HepG2 (cell line): ENCODE measurements around the gene ARHGDIA. TPM values are rescaled to one million over a fixed set of nuclear protein-coding genes. Genes with fewer than 3 reads are reported as not detected.

Experiments
- AKNA ChIP-seq: sonication (generic); formaldehyde crosslinking; IDR thresholded peaks from 2 replicates; pipeline ENCODE4 v1.4.0; 2020; ENCODE audit warnings: missing genetic modification reagents, borderline replicate concordance
- CCDC6 ChIP-seq: sonication (generic); formaldehyde crosslinking; IDR thresholded peaks from 2 replicates; pipeline ENCODE4 v1.8.1; 2022; ENCODE audit warnings: mild to moderate bottlenecking, missing genetic modification reagents, moderate library complexity
- CENPT ChIP-seq: sonication (generic); formaldehyde crosslinking; IDR thresholded peaks from 2 replicates; pipeline ENCODE4 v1.8.0; 2022; ENCODE audit warnings: low read depth, mild to moderate bottlenecking, moderate library complexity, missing genetic modification reagents
- EEA1 ChIP-seq: sonication (generic); formaldehyde crosslinking; IDR thresholded peaks from 2 replicates; pipeline ENCODE4 v1.5.1; 2020; ENCODE audit warnings: mild to moderate bottlenecking, missing genetic modification reagents, borderline replicate concordance
- FOXP1 ChIP-seq, 2 experiments: fragments of 450-650 bp in 1 of 2; IDR thresholded peaks; 2 replicates each; pipeline ENCODE4 v1.6.1; 2017 to 2018; ENCODE audit warnings: antibody characterized with exemption in 1 of 2
- PHF5A ChIP-seq: IDR thresholded peaks from one replicate; pipeline ENCODE4 v1.6.1; 2018; ENCODE audit warnings: low read depth, missing genetic modification reagents; ENCODE audit not compliant: unreplicated experiment
- SRSF9 ChIP-seq: fragments of 200-400 bp; formaldehyde crosslinking; IDR thresholded peaks from 2 replicates; pipeline ENCODE4 v1.6.1; 2018; ENCODE audit warnings: borderline replicate concordance, mild to moderate bottlenecking, low read depth, low read length; ENCODE audit not compliant: insufficient read depth, poor library complexity, severe bottlenecking
- ZNF256 ChIP-seq: sonication (generic); formaldehyde crosslinking; conservative IDR thresholded peaks from 2 replicates; pipeline ENCODE4 v1.4.0; 2020; ENCODE audit warnings: missing genetic modification reagents
- ZNF331 ChIP-seq: sonication (generic); formaldehyde crosslinking; IDR thresholded peaks from 2 replicates; pipeline ENCODE4 v1.4.0; 2020; ENCODE audit warnings: missing genetic modification reagents
- ZNF414 ChIP-seq: sonication (generic); formaldehyde crosslinking; IDR thresholded peaks from 2 replicates; pipeline ENCODE4 v1.5.0; 2020; ENCODE audit warnings: missing genetic modification reagents
- ZNF777 ChIP-seq: sonication (generic); formaldehyde crosslinking; IDR thresholded peaks from 2 replicates; pipeline ENCODE4 v1.4.0; 2020; ENCODE audit warnings: missing genetic modification reagents
- polyA plus RNA-seq, 8 experiments: library from polyadenylated mRNA; depleted of rRNA in 3 of 8; stranded (reverse) in 7 of 8; unstranded in 1 of 8; fragments of >200 nt; fragmentation: Illumina TruSeq in 4 of 8; extraction: Trizol in 4 of 8; gene quantifications; 2 replicates each; pipeline versions ENCODE4 v1.2.1 to v1.2.3, GENCODE V29; 2011 to 2016; ENCODE audit warnings: low read depth in 4 of 8, missing spikeins in 1 of 8, mixed read lengths in 1 of 8; ENCODE audit not compliant: insufficient read depth in 1 of 8
- total RNA-seq, 5 experiments: library from RNA; depleted of rRNA; stranded (reverse); fragments of >200 nt; fragmentation: Illumina TruSeq; extraction: Trizol; gene quantifications; 2 replicates each; pipeline ENCODE4 v1.2.3, GENCODE V29; 2016; ENCODE audit warnings: low read depth in 1 of 5
- TF ChIP-seq, protein P1 (sequence below): sonication (generic); formaldehyde crosslinking; IDR thresholded peaks from 2 replicates; pipeline ENCODE4 v1.5.0; 2020; ENCODE audit warnings: mild to moderate bottlenecking, missing genetic modification reagents, borderline replicate concordance
- TF ChIP-seq, protein P2 (sequence below): sonication (generic); formaldehyde crosslinking; IDR thresholded peaks from 2 replicates; pipeline ENCODE4 v1.4.0; 2020; ENCODE audit warnings: missing genetic modification reagents

Gene ARHGDIA
- total and polyA plus RNA-seq, 2 of the 13 experiments (the other 11 are each of a cell fraction or from before 2014, with no cell fraction given): 40.0 to 64.0 TPM

DNA sequence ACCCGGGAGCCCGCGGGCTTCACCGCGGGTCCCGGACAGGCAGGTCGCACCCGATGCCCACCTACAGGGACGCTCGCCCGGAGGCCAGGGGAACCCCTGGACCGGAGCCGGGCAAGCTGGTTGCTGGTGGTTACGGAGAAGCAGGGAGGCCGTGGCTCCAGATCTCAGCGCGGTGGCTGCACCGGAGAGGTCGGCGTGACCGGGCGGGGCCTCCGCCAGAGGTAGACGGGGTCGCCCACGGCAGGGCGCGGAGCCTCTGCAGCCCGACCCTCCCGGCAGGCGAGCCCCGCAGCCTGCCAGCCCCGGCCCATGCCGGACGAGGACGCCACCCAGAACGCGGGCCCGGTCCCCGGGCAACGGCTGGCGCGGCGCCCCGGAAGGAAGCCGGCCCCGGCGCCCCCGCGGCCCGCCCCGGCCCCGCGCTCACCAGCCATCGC lies 39.7 kb upstream of the ARHGDIA start (continued):
- TF ChIP-seq, protein P1, sequence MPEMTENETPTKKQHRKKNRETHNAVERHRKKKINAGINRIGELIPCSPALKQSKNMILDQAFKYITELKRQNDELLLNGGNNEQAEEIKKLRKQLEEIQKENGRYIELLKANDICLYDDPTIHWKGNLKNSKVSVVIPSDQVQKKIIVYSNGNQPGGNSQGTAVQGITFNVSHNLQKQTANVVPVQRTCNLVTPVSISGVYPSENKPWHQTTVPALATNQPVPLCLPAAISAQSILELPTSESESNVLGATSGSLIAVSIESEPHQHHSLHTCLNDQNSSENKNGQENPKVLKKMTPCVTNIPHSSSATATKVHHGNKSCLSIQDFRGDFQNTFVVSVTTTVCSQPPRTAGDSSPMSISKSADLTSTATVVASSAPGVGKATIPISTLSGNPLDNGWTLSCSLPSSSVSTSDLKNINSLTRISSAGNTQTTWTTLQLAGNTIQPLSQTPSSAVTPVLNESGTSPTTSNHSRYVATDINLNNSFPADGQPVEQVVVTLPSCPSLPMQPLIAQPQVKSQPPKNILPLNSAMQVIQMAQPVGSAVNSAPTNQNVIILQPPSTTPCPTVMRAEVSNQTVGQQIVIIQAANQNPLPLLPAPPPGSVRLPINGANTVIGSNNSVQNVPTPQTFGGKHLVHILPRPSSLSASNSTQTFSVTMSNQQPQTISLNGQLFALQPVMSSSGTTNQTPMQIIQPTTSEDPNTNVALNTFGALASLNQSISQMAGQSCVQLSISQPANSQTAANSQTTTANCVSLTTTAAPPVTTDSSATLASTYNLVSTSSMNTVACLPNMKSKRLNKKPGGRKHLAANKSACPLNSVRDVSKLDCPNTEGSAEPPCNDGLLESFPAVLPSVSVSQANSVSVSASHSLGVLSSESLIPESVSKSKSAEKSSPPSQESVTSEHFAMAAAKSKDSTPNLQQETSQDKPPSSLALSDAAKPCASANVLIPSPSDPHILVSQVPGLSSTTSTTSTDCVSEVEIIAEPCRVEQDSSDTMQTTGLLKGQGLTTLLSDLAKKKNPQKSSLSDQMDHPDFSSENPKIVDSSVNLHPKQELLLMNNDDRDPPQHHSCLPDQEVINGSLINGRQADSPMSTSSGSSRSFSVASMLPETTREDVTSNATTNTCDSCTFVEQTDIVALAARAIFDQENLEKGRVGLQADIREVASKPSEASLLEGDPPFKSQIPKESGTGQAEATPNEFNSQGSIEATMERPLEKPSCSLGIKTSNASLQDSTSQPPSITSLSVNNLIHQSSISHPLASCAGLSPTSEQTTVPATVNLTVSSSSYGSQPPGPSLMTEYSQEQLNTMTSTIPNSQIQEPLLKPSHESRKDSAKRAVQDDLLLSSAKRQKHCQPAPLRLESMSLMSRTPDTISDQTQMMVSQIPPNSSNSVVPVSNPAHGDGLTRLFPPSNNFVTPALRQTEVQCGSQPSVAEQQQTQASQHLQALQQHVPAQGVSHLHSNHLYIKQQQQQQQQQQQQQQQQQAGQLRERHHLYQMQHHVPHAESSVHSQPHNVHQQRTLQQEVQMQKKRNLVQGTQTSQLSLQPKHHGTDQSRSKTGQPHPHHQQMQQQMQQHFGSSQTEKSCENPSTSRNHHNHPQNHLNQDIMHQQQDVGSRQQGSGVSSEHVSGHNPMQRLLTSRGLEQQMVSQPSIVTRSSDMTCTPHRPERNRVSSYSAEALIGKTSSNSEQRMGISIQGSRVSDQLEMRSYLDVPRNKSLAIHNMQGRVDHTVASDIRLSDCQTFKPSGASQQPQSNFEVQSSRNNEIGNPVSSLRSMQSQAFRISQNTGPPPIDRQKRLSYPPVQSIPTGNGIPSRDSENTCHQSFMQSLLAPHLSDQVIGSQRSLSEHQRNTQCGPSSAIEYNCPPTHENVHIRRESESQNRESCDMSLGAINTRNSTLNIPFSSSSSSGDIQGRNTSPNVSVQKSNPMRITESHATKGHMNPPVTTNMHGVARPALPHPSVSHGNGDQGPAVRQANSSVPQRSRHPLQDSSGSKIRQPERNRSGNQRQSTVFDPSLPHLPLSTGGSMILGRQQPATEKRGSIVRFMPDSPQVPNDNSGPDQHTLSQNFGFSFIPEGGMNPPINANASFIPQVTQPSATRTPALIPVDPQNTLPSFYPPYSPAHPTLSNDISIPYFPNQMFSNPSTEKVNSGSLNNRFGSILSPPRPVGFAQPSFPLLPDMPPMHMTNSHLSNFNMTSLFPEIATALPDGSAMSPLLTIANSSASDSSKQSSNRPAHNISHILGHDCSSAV (CRISPR knock-in tag): no peak
- no peak for TF ChIP-seq SRSF9
- TF ChIP-seq ZNF414: no peak
- no peak for TF ChIP-seq PHF5A (CRISPR knock-in tag)
- no peak for TF ChIP-seq CCDC6 (CRISPR knock-in tag)
- TF ChIP-seq ZNF777: peak; percentile 23; the same call in 1 of the 2 replicates
- TF ChIP-seq EEA1 (CRISPR knock-in tag): 0 out of 2 replicates have a peak, but pooled peaks have one; percentile 23
- no peak for TF ChIP-seq ZNF331
- no peak for TF ChIP-seq AKNA (CRISPR knock-in tag)
- no peak for TF ChIP-seq FOXP1 (IDR thresholded peaks at IDR 0.05)
- TF ChIP-seq FOXP1 (CRISPR knock-in tag; IDR thresholded peaks at IDR 0.05): no peak
- TF ChIP-seq, protein P2, sequence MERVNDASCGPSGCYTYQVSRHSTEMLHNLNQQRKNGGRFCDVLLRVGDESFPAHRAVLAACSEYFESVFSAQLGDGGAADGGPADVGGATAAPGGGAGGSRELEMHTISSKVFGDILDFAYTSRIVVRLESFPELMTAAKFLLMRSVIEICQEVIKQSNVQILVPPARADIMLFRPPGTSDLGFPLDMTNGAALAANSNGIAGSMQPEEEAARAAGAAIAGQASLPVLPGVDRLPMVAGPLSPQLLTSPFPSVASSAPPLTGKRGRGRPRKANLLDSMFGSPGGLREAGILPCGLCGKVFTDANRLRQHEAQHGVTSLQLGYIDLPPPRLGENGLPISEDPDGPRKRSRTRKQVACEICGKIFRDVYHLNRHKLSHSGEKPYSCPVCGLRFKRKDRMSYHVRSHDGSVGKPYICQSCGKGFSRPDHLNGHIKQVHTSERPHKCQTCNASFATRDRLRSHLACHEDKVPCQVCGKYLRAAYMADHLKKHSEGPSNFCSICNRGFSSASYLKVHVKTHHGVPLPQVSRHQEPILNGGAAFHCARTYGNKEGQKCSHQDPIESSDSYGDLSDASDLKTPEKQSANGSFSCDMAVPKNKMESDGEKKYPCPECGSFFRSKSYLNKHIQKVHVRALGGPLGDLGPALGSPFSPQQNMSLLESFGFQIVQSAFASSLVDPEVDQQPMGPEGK (CRISPR knock-in tag): no peak
- no peak for TF ChIP-seq CENPT
- no peak for TF ChIP-seq ZNF256 (CRISPR knock-in tag)
